Left ventricle myocardium inferior (tissue), 1 donor: ENCODE measurements around the gene LRRK2. TPM values are rescaled to one million over a fixed set of nuclear protein-coding genes. Genes with fewer than 3 reads are reported as not detected.

ENCODE experiments used
- DNase-seq: peaks from one replicate; pipeline ENCODE4 v3.0.0-alpha.2; 2020
- H3K27ac ChIP-seq: fragments of 200-600 bp; replicated peaks from 2 replicates; pipeline ENCODE4 v1.8.0; 2021
- H3K27me3 ChIP-seq: fragments of 200-600 bp; 2 replicates; pipeline ENCODE4 v1.8.0; 2021; ENCODE audit warnings: low read depth
- H3K36me3 ChIP-seq: fragments of 200-600 bp; 2 replicates; pipeline ENCODE4 v1.8.0; 2021
- H3K4me1 ChIP-seq: fragments of 200-600 bp; 2 replicates; pipeline ENCODE4 v1.8.0; 2021
- H3K4me3 ChIP-seq: fragments of 200-600 bp; 2 replicates; pipeline ENCODE4 v1.8.0; 2021; ENCODE audit warnings: mild to moderate bottlenecking, moderate library complexity
- H3K9me3 ChIP-seq: fragments of 200-600 bp; replicated peaks from 2 replicates; pipeline ENCODE4 v1.8.0; 2021
- intact Hi-C: fragments of 100-400 bp; cut with micrococcal nuclease; formaldehyde crosslinking; loops from one replicate; pipeline ENCODE4 v1.11.0; 2022
- total RNA-seq: library from RNA; stranded (reverse); fragmentation: NEBNext Ultra II Directional; extraction: Animal tissue kit (Norgen Biotek cat#: 25700); gene quantifications from one replicate; pipeline ENCODE4 v1.2.1, GENCODE V29; 2021
- TF ChIP-seq, protein P1 (sequence below): fragments of 200-600 bp; IDR thresholded peaks from 2 replicates; pipeline ENCODE4 v1.8.0; 2021; ENCODE audit warnings: antibody characterized with exemption, mild to moderate bottlenecking, borderline replicate concordance
- donor health status: DM: no; HTN: yes; CAD: no; lungs with severe emphysema.

The LRRK2 gene
- total RNA-seq, 1 donor from 2014 or later, result 6.7 TPM

- Histone ChIP-seq H3K27ac (no peak overlapping the region), H3K36me3 (peaks cover 24% of the 10 kb centered on the region)
- intact Hi-C loops, result no loop called here
Observed at GRCh38 chr12:40336573-40337199, 111.9 kb downstream of the LRRK2 start.

DNA sequence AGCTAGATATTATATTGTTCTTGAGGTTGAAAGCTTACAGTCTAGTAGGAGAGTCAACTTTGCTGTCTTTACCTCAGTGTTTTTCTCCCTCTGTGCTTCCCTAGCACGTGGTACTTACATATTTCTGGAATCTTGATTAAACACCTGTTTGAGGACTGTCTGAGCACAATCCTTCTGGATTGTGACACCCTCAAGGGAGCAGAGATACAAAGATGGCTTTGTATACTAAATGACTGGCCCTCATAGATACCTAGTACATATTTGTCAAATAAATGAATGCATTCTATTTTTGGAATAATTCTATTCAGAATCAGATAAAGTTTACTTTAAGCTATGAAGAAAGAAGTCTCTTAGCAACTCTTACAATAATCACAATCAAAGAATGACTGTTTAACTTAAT is 113.3 kb downstream of the LRRK2 start:
- intact Hi-C loops, result no loop called here
- H3K4me1 ChIP-seq, result peaks cover 28% of the 10 kb centered on the region
- TF ChIP-seq, protein P1, sequence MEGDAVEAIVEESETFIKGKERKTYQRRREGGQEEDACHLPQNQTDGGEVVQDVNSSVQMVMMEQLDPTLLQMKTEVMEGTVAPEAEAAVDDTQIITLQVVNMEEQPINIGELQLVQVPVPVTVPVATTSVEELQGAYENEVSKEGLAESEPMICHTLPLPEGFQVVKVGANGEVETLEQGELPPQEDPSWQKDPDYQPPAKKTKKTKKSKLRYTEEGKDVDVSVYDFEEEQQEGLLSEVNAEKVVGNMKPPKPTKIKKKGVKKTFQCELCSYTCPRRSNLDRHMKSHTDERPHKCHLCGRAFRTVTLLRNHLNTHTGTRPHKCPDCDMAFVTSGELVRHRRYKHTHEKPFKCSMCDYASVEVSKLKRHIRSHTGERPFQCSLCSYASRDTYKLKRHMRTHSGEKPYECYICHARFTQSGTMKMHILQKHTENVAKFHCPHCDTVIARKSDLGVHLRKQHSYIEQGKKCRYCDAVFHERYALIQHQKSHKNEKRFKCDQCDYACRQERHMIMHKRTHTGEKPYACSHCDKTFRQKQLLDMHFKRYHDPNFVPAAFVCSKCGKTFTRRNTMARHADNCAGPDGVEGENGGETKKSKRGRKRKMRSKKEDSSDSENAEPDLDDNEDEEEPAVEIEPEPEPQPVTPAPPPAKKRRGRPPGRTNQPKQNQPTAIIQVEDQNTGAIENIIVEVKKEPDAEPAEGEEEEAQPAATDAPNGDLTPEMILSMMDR, result no peak
- no peak overlapping the region for H3K4me3 ChIP-seq
- DNase-seq, result no peak
- no peak overlapping the region for H3K27ac ChIP-seq
- H3K27me3 ChIP-seq, result no peaks in the 10 kb centered on the region
- H3K9me3 ChIP-seq, result no peaks in the 10 kb centered on the region
- H3K36me3 ChIP-seq, result peaks cover 19% of the 10 kb centered on the region

More at GRCh38 chr12:40336573-40337199, 111.9 kb downstream of the LRRK2 start:
- H3K27me3 ChIP-seq, result no peaks in the 10 kb centered on the region
- H3K4me3 ChIP-seq, result no peak overlapping the region
- H3K4me1 ChIP-seq, result peaks cover 28% of the 10 kb centered on the region
- TF ChIP-seq, protein P1, result peak; percentile 52
- no peaks in the 10 kb centered on the region for H3K9me3 ChIP-seq
- no peak for DNase-seq

DNA sequence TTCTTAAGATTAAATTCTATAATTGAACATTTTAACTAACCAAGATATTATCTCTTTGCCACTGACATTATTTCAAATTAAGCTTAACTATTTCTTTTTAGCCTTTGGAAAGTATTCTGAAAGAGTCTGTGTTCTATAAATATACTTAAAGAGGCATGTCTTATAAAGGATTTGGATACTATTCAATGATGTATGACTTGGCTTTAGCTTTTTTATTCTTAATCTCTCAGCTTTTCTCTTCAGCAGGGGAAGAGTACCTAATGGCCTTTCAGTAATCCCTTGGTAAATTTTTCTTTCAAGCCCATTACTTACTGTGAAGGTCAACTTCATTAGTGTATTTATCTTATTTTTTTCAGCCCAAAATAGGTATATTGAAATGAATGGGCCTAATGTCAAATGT is 113.8 kb downstream of the LRRK2 start:
- intact Hi-C loops, result no loop called here
- Histone ChIP-seq H3K36me3 (peaks cover 19% of the 10 kb centered on the region), H3K27ac (no peak overlapping the region), H3K4me3 (no peak overlapping the region), H3K27me3 (no peaks in the 10 kb centered on the region), H3K4me1 (peaks cover 28% of the 10 kb centered on the region), H3K9me3 (no peaks in the 10 kb centered on the region)
- TF ChIP-seq, protein P1, result no peak
- no peak for DNase-seq

DNA sequence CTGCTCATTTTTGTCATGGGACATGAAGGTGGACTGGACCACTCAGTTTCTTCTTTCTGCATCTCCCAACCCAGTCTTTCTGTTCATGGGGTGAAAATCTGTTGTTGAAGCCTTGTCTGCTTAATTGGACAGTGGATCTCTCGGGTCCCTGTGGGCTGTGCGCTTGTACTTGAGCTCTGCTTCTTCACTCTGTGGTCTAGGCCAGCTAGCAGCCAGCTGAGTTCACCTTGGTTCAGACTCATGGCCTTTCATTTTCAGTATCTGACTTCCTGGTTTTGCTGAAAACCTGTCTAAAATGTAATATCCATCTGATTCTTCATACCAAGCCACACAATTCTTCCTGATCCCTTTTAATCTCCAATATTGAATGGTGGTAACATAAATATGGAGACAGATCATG is 117.2 kb downstream of the LRRK2 start:
- no peak for DNase-seq
- Histone ChIP-seq H3K9me3 (no peaks in the 10 kb centered on the region), H3K36me3 (peaks cover 13% of the 10 kb centered on the region), H3K4me1 (peaks cover 16% of the 10 kb centered on the region), H3K27me3 (no peaks in the 10 kb centered on the region), H3K4me3 (no peak overlapping the region), H3K27ac (no peak overlapping the region)
- TF ChIP-seq, protein P1, result no peak
- intact Hi-C loops, result no loop called here

DNA sequence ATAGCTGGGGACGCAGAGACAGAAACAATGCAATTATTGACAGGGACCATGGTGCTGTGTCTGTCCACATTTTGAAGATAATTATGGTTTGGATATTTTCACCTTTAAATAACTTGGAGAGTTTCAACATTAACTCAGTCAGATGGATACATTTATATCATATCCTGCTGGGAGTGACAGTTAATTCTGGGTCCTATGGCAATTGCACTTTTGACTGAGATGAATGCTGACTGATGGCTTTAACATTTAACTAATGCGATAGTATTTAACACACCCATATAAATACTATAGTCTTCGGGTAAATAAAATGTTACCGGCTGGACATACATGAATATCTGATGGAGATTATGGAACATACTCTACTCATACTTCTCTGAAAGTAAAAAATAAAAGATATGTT is 118.3 kb downstream of the LRRK2 start:
- intact Hi-C loops, result no loop called here
- H3K36me3 ChIP-seq, result peaks cover 13% of the 10 kb centered on the region

More for the DNA sequence above, 118.3 kb downstream of the LRRK2 start:
- Histone ChIP-seq H3K4me3 (no peak overlapping the region), H3K27ac (no peak overlapping the region), H3K9me3 (no peaks in the 10 kb centered on the region), H3K27me3 (no peaks in the 10 kb centered on the region), H3K4me1 (peaks cover 10% of the 10 kb centered on the region)
- TF ChIP-seq, protein P1, result no peak
- DNase-seq, result no peak
